K562 (cell line): Measurements from ENCODE around the gene CITED2. TPM values are rescaled to one million over a fixed set of nuclear protein-coding genes. Genes with fewer than 3 reads are reported as not detected.

Experiments
- ATAC-seq: fragments of 200-7000 bp; cut with Tn5 transposase; 3 replicates; pipeline ENCODE4 v1.9.1; 2020; ENCODE audit warnings: moderate library complexity
- BruUV-seq: library from RNA; stranded (reverse); fragments of 400-500 nt; replicated peaks from 2 replicates; lab custom pipeline; 2021; lab: Mats Ljungman, UMichigan
- CTCF ChIA-PET: fragments of 300-600 bp; formaldehyde crosslinking; extraction: SDS; loops from one replicate; lab custom pipeline; 2021; ENCODE audit warnings: low intra/inter-chr PET ratio; lab: Yijun Ruan, JAX
- POLR2A ChIA-PET: fragments of 300-600, 350-650 bp; sonication (Branson Sonifier 250); formaldehyde crosslinking; extraction: SDS; loops from one replicate; lab custom pipeline; 2021; ENCODE audit warnings: antibody characterized with exemption, inconsistent platforms; lab: Yijun Ruan, JAX
- DNase-seq, 4 experiments: peaks; one replicate each; pipeline versions ENCODE4 v3.0.0 to v3.0.0-alpha.2; 2011 to 2018; ENCODE audit warnings: low spot score in 3 of 4, mixed read lengths in 3 of 4; ENCODE audit errors: extremely low read depth in 1 of 4
- FAIRE-seq: peaks from 2 replicates; lab custom pipeline; 2011; peaks lifted over from hg19 to GRCh38; lab: Jason Lieb, UNC
- H2AFZ ChIP-seq: 2 replicates; pipeline ENCODE4 v1.6.0; 2011; ENCODE audit warnings: low read depth, low read length, control low read depth, inconsistent platforms
- H3K27ac ChIP-seq: fragments of 200-600 bp; 3 replicates; pipeline ENCODE4 v1.8.0; 2011; ENCODE audit warnings: low read depth, mild to moderate bottlenecking, control low read depth, inconsistent platforms, low read length, moderate library complexity, mixed read lengths; ENCODE audit errors: extremely low read depth
- H3K27me3 ChIP-seq, 2 experiments: fragments of 300-600 bp in 1 of 2; 2 replicates in 1 of 2; 3 replicates in 1 of 2; pipeline versions ENCODE4 v1.6.0 to v1.8.0; 2011; ENCODE audit warnings: inconsistent platforms in 2 of 2, low read length in 2 of 2, mild to moderate bottlenecking in 1 of 2, mixed read lengths in 1 of 2, moderate library complexity in 1 of 2; ENCODE audit not compliant: control insufficient read depth in 2 of 2, insufficient read depth in 2 of 2
- H3K36me3 ChIP-seq: fragments of 300-600 bp; 3 replicates; pipeline ENCODE4 v1.8.0; 2011; ENCODE audit warnings: mild to moderate bottlenecking, low read length, inconsistent platforms; ENCODE audit not compliant: control insufficient read depth, insufficient read depth
- H3K4me1 ChIP-seq, 2 experiments: fragments of 200-600 bp in 1 of 2; replicated peaks in 1 of 2; 2 replicates in 1 of 2; 3 replicates in 1 of 2; pipeline versions ENCODE4 v1.5.1 to v1.8.0; 2011; ENCODE audit warnings: inconsistent platforms in 2 of 2, low read length in 2 of 2, mild to moderate bottlenecking in 1 of 2, mixed read lengths in 1 of 2, moderate library complexity in 1 of 2; ENCODE audit not compliant: control insufficient read depth in 2 of 2, insufficient read depth in 2 of 2
- H3K4me2 ChIP-seq: 2 replicates; pipeline ENCODE4 v1.6.1; 2011; ENCODE audit warnings: low read length, control low read depth, inconsistent platforms, mixed read lengths; ENCODE audit not compliant: insufficient read depth
- H3K4me3 ChIP-seq: fragments of 200-600 bp; sonication (generic), shearing (Covaris generic); 2 replicates; pipeline ENCODE4 v1.5.1; 2016; ENCODE audit warnings: control low read depth, inconsistent platforms
- H3K79me2 ChIP-seq: fragments of 200-600 bp; 3 replicates; pipeline ENCODE4 v1.8.0; 2011; ENCODE audit warnings: low read length, inconsistent platforms; ENCODE audit not compliant: control insufficient read depth, insufficient read depth
- H3K9ac ChIP-seq, 2 experiments: 2 replicates each; pipeline versions ENCODE4 v1.6.0 to v1.6.1; 2011; ENCODE audit warnings: low read depth in 2 of 2, low read length in 2 of 2, control low read depth in 1 of 2, inconsistent platforms in 1 of 2, mild to moderate bottlenecking in 1 of 2, mixed read lengths in 1 of 2; ENCODE audit not compliant: insufficient read depth in 1 of 2
- H3K9me1 ChIP-seq: one replicate; pipeline ENCODE4 v1.6.0; 2011; ENCODE audit warnings: inconsistent platforms, mild to moderate bottlenecking, low read length, moderate library complexity; ENCODE audit not compliant: control insufficient read depth, insufficient read depth
- H3K9me3 ChIP-seq: replicated peaks from 2 replicates; pipeline ENCODE4 v1.5.1; 2011; ENCODE audit warnings: low read depth, low read length, inconsistent platforms; ENCODE audit not compliant: control insufficient read depth, insufficient read depth
- H4K20me1 ChIP-seq: replicated peaks from 2 replicates; pipeline ENCODE4 v1.6.1; 2011; ENCODE audit warnings: low read length, inconsistent platforms, mixed read lengths; ENCODE audit not compliant: control insufficient read depth, insufficient read depth
- GABPA ChIP-seq: fragments of 200-800 bp; sonication (Bioruptor generic); conservative IDR thresholded peaks from 2 replicates; pipeline ENCODE4 v1.6.1; 2016; ENCODE audit warnings: low read depth, missing genetic modification characterization, missing compliant biosample characterization
- KLF6 ChIP-seq: fragments of 250-450 bp; sonication (Bioruptor Pico); IDR thresholded peaks from 2 replicates; pipeline ENCODE4 v1.4.0; 2020; ENCODE audit warnings: mild to moderate bottlenecking, moderate library complexity, borderline replicate concordance
- SMAD3 ChIP-seq: fragments of 450-650 bp; formaldehyde crosslinking; conservative IDR thresholded peaks from 2 replicates; pipeline ENCODE4 v1.4.0; 2020; ENCODE audit warnings: mild to moderate bottlenecking
- STAT5B ChIP-seq: fragments of 250-450 bp; sonication (Bioruptor Pico); IDR thresholded peaks from 2 replicates; pipeline ENCODE4 v1.8.0; 2021; ENCODE audit warnings: mild to moderate bottlenecking, inconsistent platforms
- TRIM28 ChIP-seq: fragments of 450-650 bp; IDR thresholded peaks from 2 replicates; pipeline ENCODE4 v1.6.1; 2017
- ZNF318 ChIP-seq, 2 experiments: fragments of 450-650 bp; IDR thresholded peaks; 2 replicates each; pipeline ENCODE4 v1.6.1; 2016; ENCODE audit warnings: mild to moderate bottlenecking in 2 of 2, borderline replicate concordance in 1 of 2, low read depth in 1 of 2, moderate library complexity in 1 of 2
- ZNF583 ChIP-seq: fragments of 250-450 bp; sonication (Bioruptor Pico); IDR thresholded peaks from 2 replicates; pipeline ENCODE4 v1.4.0; 2020
- ZNF592 ChIP-seq: fragments of 450-650 bp; IDR thresholded peaks from 2 replicates; pipeline ENCODE4 v1.6.1; 2017; ENCODE audit warnings: antibody characterized with exemption, mild to moderate bottlenecking
- WGBS: fragments of 100-300 bp; shearing (Covaris generic); methylation state at CpG from one replicate; pipeline ENCODE4 v1.1.6; 2016; ENCODE audit warnings: low coverage, mixed read lengths; ENCODE audit not compliant: insufficient coverage; ENCODE audit errors: missing lambda C conversion rate; 5-methylcytosine and 5-hydroxymethylcytosine counted together
- in situ Hi-C: fragments of 300-500 bp; cut with MboI; formaldehyde crosslinking; loops from 4 replicates; pipeline ENCODE4 v1.15.0; 2018; ENCODE audit warnings: inconsistent platforms, mixed read lengths
- intact Hi-C: fragments of 100-400 bp; cut with micrococcal nuclease; formaldehyde crosslinking; loops from 2 replicates; pipeline ENCODE4 v1.14.2; 2022
- polyA plus RNA-seq, 8 experiments: library from polyadenylated mRNA; depleted of rRNA in 4 of 8; stranded (reverse) in 5 of 8; unstranded in 3 of 8; fragments of >200 nt; fragmentation: Nextera tagmentation in 2 of 8; fragmentation: Illumina TruSeq in 1 of 8; extraction: Ambion mirVana in 2 of 8; extraction: Trizol in 1 of 8; gene quantifications; 2 replicates each; pipeline versions ENCODE4 v1.2.1 to v1.2.3, GENCODE V29; 2011 to 2014; ENCODE audit warnings: inconsistent platforms in 1 of 8, missing spikeins in 1 of 8
- total RNA-seq, 7 experiments: library from RNA; depleted of rRNA in 6 of 7; stranded (reverse); fragments of >200 nt in 6 of 7; fragmentation: Illumina TruSeq in 2 of 7; extraction: Trizol in 2 of 7; gene quantifications; 2 replicates each; pipeline versions ENCODE4 v1.2.1 to v1.2.3, GENCODE V29; 2011 to 2021; ENCODE audit warnings: low replicate concordance in 1 of 7

CITED2 gene
- total and polyA plus RNA-seq, 9 of the 15 experiments (the other 6 are each of a cell fraction or from before 2014, with no cell fraction given), result 0.21 to 86.1 (median 17.5) TPM

- ChIA-PET CTCF (interaction anchor here (0.6 to 2.3 kb wide), 5 partner anchors 252 to 1249 kb away, joined by 4 to 19 read pairs (median 7); no protein-coding TSS in a partner anchor), POLR2A (interaction anchor here (0.7 to 1.6 kb wide), 4 partner anchors 8 to 26 kb away, joined by 3 to 9 read pairs (median 4); partner anchors contain the start of gene CITED2)
- Histone ChIP-seq H3K36me3 (no peaks in the 10 kb centered on the region), H3K9me1 (no peaks in the 10 kb centered on the region), H3K9me3 (no peaks in the 10 kb centered on the region), H3K27me3 (0 out of 5 replicates have a peak, but pooled peaks cover 0 to 6% of the 10 kb centered on the region in 2 experiments), H3K4me1 (peaks cover 0 to 13% of the 10 kb centered on the region in 2 experiments; a peak in 3 of 5 replicates), H3K79me2 (no peaks in the 10 kb centered on the region), H2AFZ (no peak overlapping the region; the same call in 1 of the 2 replicates), H3K27ac (no peak overlapping the region), H4K20me1 (no peaks in the 10 kb centered on the region), H3K4me3 (no peak overlapping the region), H3K9ac (no peak overlapping the region), H3K4me2 (no peak overlapping the region)
- ATAC-seq (peak; percentile 68), DNase-seq (peak; percentile 56 to 69 (median 65)), FAIRE-seq (peak; percentile 90)
- no TSS peak for BruUV-seq
- WGBS, result 26% methylated on average over 4 of the region's 4 CpGs
- intact Hi-C loops (loop anchor here (1.0 to 10.0 kb wide), 6 partner anchors 145 to 1248 kb away; no protein-coding TSS in a partner anchor), in situ Hi-C loops (loop anchor here (10.0 kb wide), 2 partner anchors 630 to 1250 kb away; no protein-coding TSS in a partner anchor)
- 0 out of 2 replicates have a peak, but pooled peaks have one; percentile 28 for TF ChIP-seq SMAD3 (CRISPR knock-in tag)
- no peak for TF ChIP-seq KLF6 (CRISPR knock-in tag)
- TF ChIP-seq TRIM28, result no peak
- no peak for TF ChIP-seq ZNF583 (CRISPR knock-in tag)
- peak; percentile 55 for TF ChIP-seq GABPA (tag)
- no peak for TF ChIP-seq ZNF318 (IDR thresholded peaks at IDR 0.05; ENCODE audit: borderline replicate concordance in 1 of 2, low read depth in 1 of 2)
- TF ChIP-seq STAT5B, result no peak
- TF ChIP-seq ZNF592, result no peak
Observed at GRCh38 chr6:139364302-139364981, 10.0 kb downstream of the CITED2 start.
